ENCODE data around the gene RABL3. TPM values are rescaled to one million over a fixed set of nuclear protein-coding genes. Genes with fewer than 3 reads are reported as not detected.
"Not testable (repeated sequence)": the region's sequence is repeated elsewhere in the genome, so short reads cannot be mapped to it uniquely, and the experiment has no call there.

Gene RABL3
- total and polyA plus RNA-seq, 2 donors: 8.5 to 14.8 TPM

DNA sequence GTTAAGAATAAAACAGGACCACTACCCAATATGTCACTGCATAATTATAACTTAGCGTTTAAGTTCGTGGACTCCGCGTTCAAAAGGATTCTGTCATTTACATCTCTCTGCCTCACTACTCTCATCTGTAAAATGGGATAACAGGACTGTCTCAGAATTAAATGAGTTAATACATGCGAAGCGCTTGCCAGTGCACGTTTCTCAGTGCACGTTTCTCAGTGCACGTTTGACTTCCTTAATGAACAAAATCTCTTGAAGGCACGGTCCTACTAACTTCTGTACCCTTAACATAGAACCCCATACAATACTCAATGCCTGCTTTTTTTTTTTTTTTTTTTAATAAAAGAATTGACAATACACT lies 499 bp downstream of the RABL3 start:
- H3K27me3 ChIP-seq (ENCODE audit: control insufficient read depth in 2 of 2, insufficient read depth in 1 of 2, low read length in 1 of 2): no peaks in the 10 kb centered on the region
- H3K36me3 ChIP-seq (ENCODE audit: control insufficient read depth in 2 of 2, insufficient read depth in 2 of 2, low read length in 1 of 2): peaks cover 0 to 3% of the 10 kb centered on the region in 2 donors
- peak in 2 of 9 donors; percentile 48 to 54 for DNase-seq (ENCODE audit: low read depth in 6 of 9, low spot score in 9 of 9)
- H3K4me1 ChIP-seq (ENCODE audit: control insufficient read depth in 2 of 2, insufficient read depth in 2 of 2, low read length in 2 of 2): peaks cover 9 to 11% of the 10 kb centered on the region in 2 donors
- peak overlapping the region; percentile 80 to 90 for H3K4me3 ChIP-seq (ENCODE audit: low read length in 2 of 2)
- H3K27ac ChIP-seq (ENCODE audit: low read depth in 1 of 2, low read length in 1 of 2): peak overlapping the region; percentile 95 to 98
- H3K9me3 ChIP-seq (ENCODE audit: control insufficient read depth in 2 of 2, insufficient read depth in 1 of 2, low read length in 1 of 2): peaks cover 0 to 8% of the 10 kb centered on the region in 2 donors
- 13% methylated on average over 10 of the region's 10 CpGs for WGBS

DNA sequence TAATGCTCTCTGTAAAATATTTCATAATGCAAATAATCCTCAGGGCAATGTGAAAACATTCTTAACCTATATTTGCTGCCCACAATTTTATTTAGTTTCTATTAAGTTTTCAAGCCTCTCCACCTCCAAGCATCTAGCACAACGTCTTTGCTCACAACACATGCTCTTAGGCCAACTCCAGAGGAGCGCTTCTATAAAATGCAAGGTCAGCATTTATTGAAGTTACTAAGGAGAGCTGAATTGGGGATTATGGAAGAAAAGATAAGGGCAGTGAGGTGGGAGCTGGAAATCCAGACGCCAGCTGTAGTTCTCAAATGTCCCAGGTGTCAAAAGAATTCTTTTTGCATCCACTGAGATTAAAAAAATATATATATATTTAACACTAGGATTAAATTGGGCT lies 996 bp downstream of the RABL3 start:
- H3K9me3 ChIP-seq (ENCODE audit: control insufficient read depth in 2 of 2, insufficient read depth in 1 of 2, low read length in 1 of 2): peaks cover 0 to 8% of the 10 kb centered on the region in 2 donors
- peak overlapping the region; percentile 32 to 80 for H3K4me3 ChIP-seq (ENCODE audit: low read length in 2 of 2)
- 76% methylated on average over 3 of the region's 3 CpGs for WGBS
- no peaks in the 10 kb centered on the region for H3K27me3 ChIP-seq (ENCODE audit: control insufficient read depth in 2 of 2, insufficient read depth in 1 of 2, low read length in 1 of 2)
- peak overlapping the region in 1 of 2 donors; percentile 98 for H3K27ac ChIP-seq (ENCODE audit: low read depth in 1 of 2, low read length in 1 of 2)
- no peak for DNase-seq (ENCODE audit: low read depth in 6 of 9, low spot score in 9 of 9)
- peaks cover 0 to 3% of the 10 kb centered on the region in 2 donors for H3K36me3 ChIP-seq (ENCODE audit: control insufficient read depth in 2 of 2, insufficient read depth in 2 of 2, low read length in 1 of 2)
- H3K4me1 ChIP-seq (ENCODE audit: control insufficient read depth in 2 of 2, insufficient read depth in 2 of 2, low read length in 2 of 2): peaks cover 9 to 11% of the 10 kb centered on the region in 2 donors

DNA sequence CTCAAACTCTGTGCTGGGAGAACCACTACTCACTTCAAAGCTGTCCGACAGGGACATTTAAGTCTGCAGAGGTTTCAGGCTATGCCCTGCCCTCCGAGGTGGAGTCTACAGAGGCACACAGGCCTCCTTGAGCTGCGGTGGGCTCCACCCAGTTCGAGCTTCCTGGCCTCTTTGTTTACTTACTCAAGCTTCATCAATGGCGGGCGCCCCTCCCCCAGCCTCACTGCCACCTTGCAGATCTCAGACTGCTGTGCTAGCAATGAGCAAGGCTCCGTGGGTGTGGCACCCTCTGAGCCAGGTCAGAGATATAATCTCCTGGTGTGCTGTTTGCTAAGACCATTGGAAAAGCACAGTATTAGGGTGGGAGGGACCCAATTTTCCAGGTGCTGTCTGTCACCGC lies 4.3 kb downstream of the RABL3 start:
- not testable (repeated sequence) for H3K36me3 ChIP-seq (ENCODE audit: control insufficient read depth in 2 of 2, insufficient read depth in 2 of 2, low read length in 1 of 2); DNase-seq (ENCODE audit: low read depth in 6 of 9, low spot score in 9 of 9); H3K27ac ChIP-seq (ENCODE audit: low read depth in 1 of 2, low read length in 1 of 2); H3K4me1 ChIP-seq (ENCODE audit: control insufficient read depth in 2 of 2, insufficient read depth in 2 of 2, low read length in 2 of 2); H3K4me3 ChIP-seq (ENCODE audit: low read length in 2 of 2); H3K27me3 ChIP-seq (ENCODE audit: control insufficient read depth in 2 of 2, insufficient read depth in 1 of 2, low read length in 1 of 2); H3K9me3 ChIP-seq (ENCODE audit: control insufficient read depth in 2 of 2, insufficient read depth in 1 of 2, low read length in 1 of 2)
- 98% methylated on average over 8 of the region's 8 CpGs for whole genome bisulfite sequencing

- H3K4me3 ChIP-seq (ENCODE audit: low read length in 2 of 2): no peak overlapping the region
- WGBS: 97% methylated on average over 4 of the region's 4 CpGs
- H3K27ac ChIP-seq (ENCODE audit: low read depth in 1 of 2, low read length in 1 of 2): no peak overlapping the region
- no peaks in the 10 kb centered on the region for H3K36me3 ChIP-seq (ENCODE audit: control insufficient read depth in 2 of 2, insufficient read depth in 2 of 2, low read length in 1 of 2)
- no peaks in the 10 kb centered on the region for H3K9me3 ChIP-seq (ENCODE audit: control insufficient read depth in 2 of 2, insufficient read depth in 1 of 2, low read length in 1 of 2)
- H3K27me3 ChIP-seq (ENCODE audit: control insufficient read depth in 2 of 2, insufficient read depth in 1 of 2, low read length in 1 of 2): no peaks in the 10 kb centered on the region
- DNase-seq (ENCODE audit: low read depth in 6 of 9, low spot score in 9 of 9): no peak
- no peaks in the 10 kb centered on the region for H3K4me1 ChIP-seq (ENCODE audit: control insufficient read depth in 2 of 2, insufficient read depth in 2 of 2, low read length in 2 of 2)
Observed at GRCh38 chr3:120730576-120731542, 11.5 kb downstream of the RABL3 start.

GRCh38 chr3:120726791-120727190 lies 15.5 kb downstream of the RABL3 start:
- 99% methylated on average over 1 of the region's 1 CpG for WGBS
- DNase-seq (ENCODE audit: low read depth in 6 of 9, low spot score in 9 of 9): no peak
- Histone ChIP-seq H3K36me3 (ENCODE audit: control insufficient read depth in 2 of 2, insufficient read depth in 2 of 2, low read length in 1 of 2) (no peaks in the 10 kb centered on the region), H3K9me3 (ENCODE audit: control insufficient read depth in 2 of 2, insufficient read depth in 1 of 2, low read length in 1 of 2) (no peaks in the 10 kb centered on the region), H3K4me1 (ENCODE audit: control insufficient read depth in 2 of 2, insufficient read depth in 2 of 2, low read length in 2 of 2) (no peaks in the 10 kb centered on the region), H3K27ac (ENCODE audit: low read depth in 1 of 2, low read length in 1 of 2) (no peak overlapping the region), H3K4me3 (ENCODE audit: low read length in 2 of 2) (no peak overlapping the region), H3K27me3 (ENCODE audit: control insufficient read depth in 2 of 2, insufficient read depth in 1 of 2, low read length in 1 of 2) (no peaks in the 10 kb centered on the region)

DNA sequence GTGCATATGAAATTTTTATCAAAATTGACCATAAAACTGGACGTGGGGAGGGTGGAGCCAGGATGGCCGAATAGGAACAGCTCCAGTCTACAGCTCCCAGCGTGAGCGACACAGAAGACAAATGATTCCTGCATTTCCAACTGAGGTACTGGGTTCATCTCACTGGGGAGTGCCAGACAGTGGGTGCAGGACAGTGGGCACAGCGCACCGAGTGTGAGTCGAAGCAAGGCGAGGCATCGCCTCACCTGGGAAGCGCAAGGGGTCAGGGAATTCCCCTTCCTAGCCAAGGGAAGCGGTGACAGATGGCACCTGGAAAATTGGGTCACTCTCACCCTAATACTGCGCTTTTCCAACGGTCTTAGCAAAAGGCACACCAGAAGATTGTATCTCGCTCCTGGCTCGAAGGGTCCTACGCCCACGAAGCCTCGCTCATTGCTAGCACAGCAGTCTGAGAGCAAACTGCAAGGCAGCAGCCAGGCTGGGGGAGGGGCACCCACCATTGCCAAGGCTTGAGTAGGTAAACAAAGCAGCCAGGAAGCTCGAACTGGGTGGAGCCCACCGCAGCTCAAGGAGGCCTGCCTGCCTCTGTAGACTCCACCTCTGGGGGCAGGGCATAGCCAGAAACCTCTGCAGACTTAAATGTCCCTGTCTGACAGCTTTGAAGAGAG lies 23.0 kb downstream of the RABL3 start:
- H3K27ac ChIP-seq (ENCODE audit: low read depth in 1 of 2, low read length in 1 of 2): peak overlapping the region; percentile 64 to 70
- not testable (repeated sequence) for H3K9me3 ChIP-seq (ENCODE audit: control insufficient read depth in 2 of 2, insufficient read depth in 1 of 2, low read length in 1 of 2); H3K27me3 ChIP-seq (ENCODE audit: control insufficient read depth in 2 of 2, insufficient read depth in 1 of 2, low read length in 1 of 2); H3K4me1 ChIP-seq (ENCODE audit: control insufficient read depth in 2 of 2, insufficient read depth in 2 of 2, low read length in 2 of 2); H3K36me3 ChIP-seq (ENCODE audit: control insufficient read depth in 2 of 2, insufficient read depth in 2 of 2, low read length in 1 of 2)
- WGBS: 61% methylated on average over 20 of the region's 20 CpGs
- DNase-seq (ENCODE audit: low read depth in 6 of 9, low spot score in 9 of 9): peak in 7 of 9 donors; percentile 16 to 68 (median 35)
- H3K4me3 ChIP-seq (ENCODE audit: low read length in 2 of 2): peak overlapping the region; percentile 18 to 30

- Histone ChIP-seq H3K4me1 (ENCODE audit: control insufficient read depth in 2 of 2, insufficient read depth in 2 of 2, low read length in 2 of 2) (no peaks in the 10 kb centered on the region), H3K36me3 (ENCODE audit: control insufficient read depth in 2 of 2, insufficient read depth in 2 of 2, low read length in 1 of 2) (no peaks in the 10 kb centered on the region), H3K4me3 (ENCODE audit: low read length in 2 of 2) (no peak overlapping the region), H3K27me3 (ENCODE audit: control insufficient read depth in 2 of 2, insufficient read depth in 1 of 2, low read length in 1 of 2) (no peaks in the 10 kb centered on the region), H3K9me3 (ENCODE audit: control insufficient read depth in 2 of 2, insufficient read depth in 1 of 2, low read length in 1 of 2) (no peaks in the 10 kb centered on the region), H3K27ac (ENCODE audit: low read depth in 1 of 2, low read length in 1 of 2) (no peak overlapping the region)
- no peak for DNase-seq (ENCODE audit: low read depth in 6 of 9, low spot score in 9 of 9)
Observed at GRCh38 chr3:120713262-120713661, 29.1 kb downstream of the RABL3 start.

DNA sequence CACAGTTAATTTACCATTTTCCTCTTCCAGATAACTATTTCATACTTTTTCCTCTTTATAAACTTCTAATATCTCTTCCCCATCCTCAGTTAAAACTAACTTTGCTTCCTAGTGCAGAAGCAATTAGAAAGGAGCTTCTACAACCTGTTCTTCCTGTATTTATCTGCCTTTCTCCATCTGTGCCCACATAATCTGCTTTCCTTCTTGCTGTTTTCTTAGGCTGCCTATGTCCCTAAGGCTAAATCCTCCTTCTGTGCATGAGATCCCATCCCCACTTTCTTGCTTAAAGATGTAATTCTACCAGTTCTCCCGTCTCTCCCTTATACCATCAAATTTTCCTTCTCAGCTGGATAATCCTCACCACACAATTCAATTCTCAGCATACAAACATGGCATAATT lies 31.9 kb downstream of the RABL3 start:
- DNase-seq (ENCODE audit: low read depth in 6 of 9, low spot score in 9 of 9): no peak
- peaks cover 0 to 3% of the 10 kb centered on the region in 2 donors for H3K36me3 ChIP-seq (ENCODE audit: control insufficient read depth in 2 of 2, insufficient read depth in 2 of 2, low read length in 1 of 2)
- 97% methylated on average over 1 of the region's 1 CpG for WGBS
- no peak overlapping the region for H3K27ac ChIP-seq (ENCODE audit: low read depth in 1 of 2, low read length in 1 of 2)
- no peaks in the 10 kb centered on the region for H3K4me1 ChIP-seq (ENCODE audit: control insufficient read depth in 2 of 2, insufficient read depth in 2 of 2, low read length in 2 of 2)
- H3K9me3 ChIP-seq (ENCODE audit: control insufficient read depth in 2 of 2, insufficient read depth in 1 of 2, low read length in 1 of 2): no peaks in the 10 kb centered on the region
- no peak overlapping the region for H3K4me3 ChIP-seq (ENCODE audit: low read length in 2 of 2)
- H3K27me3 ChIP-seq (ENCODE audit: control insufficient read depth in 2 of 2, insufficient read depth in 1 of 2, low read length in 1 of 2): no peaks in the 10 kb centered on the region

DNA sequence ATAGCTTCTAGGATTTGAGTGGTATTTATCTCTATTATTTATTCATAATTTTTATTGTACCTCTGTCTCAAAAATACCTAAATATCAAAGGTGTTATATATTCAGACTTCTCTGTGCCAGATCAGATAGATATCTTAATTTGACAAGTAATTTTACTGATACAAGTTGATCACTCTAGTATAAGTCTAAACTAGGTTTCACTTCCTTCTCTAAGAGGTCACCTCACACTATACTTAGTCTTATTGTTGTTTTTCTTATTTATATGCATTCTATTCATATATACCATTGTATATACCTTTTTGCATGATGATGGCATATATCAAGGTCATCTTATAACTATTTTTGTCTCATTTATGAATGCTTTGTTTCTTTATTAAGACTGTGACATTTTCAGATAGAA lies 33.9 kb downstream of the RABL3 start:
- no peak overlapping the region for H3K4me3 ChIP-seq (ENCODE audit: low read length in 2 of 2)
- H3K9me3 ChIP-seq (ENCODE audit: control insufficient read depth in 2 of 2, insufficient read depth in 1 of 2, low read length in 1 of 2): no peaks in the 10 kb centered on the region
- H3K4me1 ChIP-seq (ENCODE audit: control insufficient read depth in 2 of 2, insufficient read depth in 2 of 2, low read length in 2 of 2): no peaks in the 10 kb centered on the region
- no peak for DNase-seq (ENCODE audit: low read depth in 6 of 9, low spot score in 9 of 9)
- H3K27ac ChIP-seq (ENCODE audit: low read depth in 1 of 2, low read length in 1 of 2): no peak overlapping the region
- peaks cover 0 to 3% of the 10 kb centered on the region in 2 donors for H3K36me3 ChIP-seq (ENCODE audit: control insufficient read depth in 2 of 2, insufficient read depth in 2 of 2, low read length in 1 of 2)
- H3K27me3 ChIP-seq (ENCODE audit: control insufficient read depth in 2 of 2, insufficient read depth in 1 of 2, low read length in 1 of 2): no peaks in the 10 kb centered on the region

All from thymus (tissue), 11 donors.